ACC112 (cell line): ENCODE data around the gene SLC35F4.

Experiments
- H2AFZ ChIP-seq: fragments of 200-600 bp; sonication (generic); one replicate; pipeline ENCODE4 v1.6.0; 2017; ENCODE audit warnings: antibody characterized with exemption, low read length; ENCODE audit not compliant: unreplicated experiment
- H3K27ac ChIP-seq: fragments of 200-600 bp; sonication (generic); 2 replicates; pipeline ENCODE4 v1.5.1; 2014; ENCODE audit warnings: low read depth, mild to moderate bottlenecking, antibody characterized with exemption, low read length, moderate library complexity
- H3K27me3 ChIP-seq: fragments of 200-600 bp; sonication (generic); 2 replicates; pipeline ENCODE4 v1.6.1; 2014; ENCODE audit warnings: mild to moderate bottlenecking, antibody characterized with exemption, low read length, moderate library complexity, mixed read lengths; ENCODE audit not compliant: insufficient read depth
- H3K36me3 ChIP-seq: fragments of 200-600 bp; sonication (generic); 2 replicates; pipeline ENCODE4 v1.6.1; 2016; ENCODE audit warnings: mild to moderate bottlenecking, antibody characterized with exemption, low read length, moderate library complexity, mixed read lengths; ENCODE audit not compliant: insufficient read depth
- H3K4me1 ChIP-seq: fragments of 200-600 bp; sonication (generic); one replicate; pipeline ENCODE4 v1.6.1; 2016; ENCODE audit warnings: low read length, mixed read lengths; ENCODE audit not compliant: insufficient read depth, unreplicated experiment, control insufficient read depth
- H3K4me3 ChIP-seq: fragments of 200-600 bp; sonication (generic); 2 replicates; pipeline ENCODE4 v1.5.1; 2014; ENCODE audit warnings: mild to moderate bottlenecking, low read depth, low read length
- H3K79me2 ChIP-seq: fragments of 200-600 bp; sonication (generic); one replicate; pipeline ENCODE4 v1.6.0; 2016; ENCODE audit warnings: low read length; ENCODE audit not compliant: control insufficient read depth, unreplicated experiment, insufficient read depth

The SLC35F4 gene

GRCh38 chr14:57809808-57810207 is 56.1 kb downstream of the SLC35F4 start:
- Histone ChIP-seq H3K27ac (no peak overlapping the region), H3K4me3 (no peak overlapping the region), H3K4me1 (no peaks in the 10 kb centered on the region), H3K79me2 (no peaks in the 10 kb centered on the region), H3K36me3 (no peaks in the 10 kb centered on the region), H3K27me3 (no peaks in the 10 kb centered on the region), H2AFZ (no peak overlapping the region)

GRCh38 chr14:57797160-57797559 is 68.7 kb downstream of the SLC35F4 start:
- Histone ChIP-seq H3K27me3 (no peaks in the 10 kb centered on the region), H3K36me3 (no peaks in the 10 kb centered on the region), H3K4me3 (no peak overlapping the region), H2AFZ (no peak overlapping the region), H3K27ac (no peak overlapping the region), H3K4me1 (no peaks in the 10 kb centered on the region), H3K79me2 (no peaks in the 10 kb centered on the region)

- Histone ChIP-seq H3K4me3 (no peak overlapping the region), H3K4me1 (no peaks in the 10 kb centered on the region), H3K36me3 (no peaks in the 10 kb centered on the region), H3K79me2 (no peaks in the 10 kb centered on the region), H2AFZ (no peak overlapping the region), H3K27me3 (no peaks in the 10 kb centered on the region), H3K27ac (no peak overlapping the region)
Measured at GRCh38 chr14:57796556-57796955, 69.3 kb downstream of the SLC35F4 start.

GRCh38 chr14:57785058-57785457 is 80.8 kb downstream of the SLC35F4 start:
- Histone ChIP-seq H3K27me3 (no peaks in the 10 kb centered on the region), H3K4me1 (no peaks in the 10 kb centered on the region), H3K4me3 (no peak overlapping the region), H3K36me3 (no peaks in the 10 kb centered on the region), H3K79me2 (no peaks in the 10 kb centered on the region), H2AFZ (no peak overlapping the region), H3K27ac (no peak overlapping the region)

GRCh38 chr14:57771801-57772200 is 94.1 kb downstream of the SLC35F4 start:
- Histone ChIP-seq H3K79me2 (no peaks in the 10 kb centered on the region), H3K27me3 (peaks cover 9% of the 10 kb centered on the region; the same call in 1 of the 2 replicates), H3K4me3 (no peak overlapping the region), H3K36me3 (no peaks in the 10 kb centered on the region), H3K4me1 (no peaks in the 10 kb centered on the region), H3K27ac (no peak overlapping the region), H2AFZ (no peak overlapping the region)

GRCh38 chr14:57769863-57770523 is 95.9 kb downstream of the SLC35F4 start:
- peaks cover 9% of the 10 kb centered on the region; the same call in 1 of the 2 replicates for H3K27me3 ChIP-seq
- H3K4me3 ChIP-seq: no peak overlapping the region
- H3K79me2 ChIP-seq: no peaks in the 10 kb centered on the region

GRCh38 chr14:57761800-57762199 is 104.1 kb downstream of the SLC35F4 start:
- Histone ChIP-seq H3K4me3 (no peak overlapping the region), H3K27ac (no peak overlapping the region), H3K4me1 (no peaks in the 10 kb centered on the region), H2AFZ (no peak overlapping the region), H3K27me3 (no peaks in the 10 kb centered on the region), H3K79me2 (no peaks in the 10 kb centered on the region), H3K36me3 (no peaks in the 10 kb centered on the region)

More at GRCh38 chr14:57769863-57770523, 95.9 kb downstream of the SLC35F4 start:
- Histone ChIP-seq H3K36me3 (no peaks in the 10 kb centered on the region), H2AFZ (no peak overlapping the region), H3K27ac (no peak overlapping the region), H3K4me1 (no peaks in the 10 kb centered on the region)

GRCh38 chr14:57760896-57761295 is 105.0 kb downstream of the SLC35F4 start:
- Histone ChIP-seq H3K27ac (no peak overlapping the region), H3K36me3 (no peaks in the 10 kb centered on the region), H3K27me3 (no peaks in the 10 kb centered on the region), H3K4me3 (no peak overlapping the region), H3K79me2 (no peaks in the 10 kb centered on the region), H2AFZ (no peak overlapping the region), H3K4me1 (no peaks in the 10 kb centered on the region)

- Histone ChIP-seq H3K79me2 (no peaks in the 10 kb centered on the region), H3K4me1 (no peaks in the 10 kb centered on the region), H3K36me3 (no peaks in the 10 kb centered on the region), H2AFZ (no peak overlapping the region), H3K4me3 (no peak overlapping the region), H3K27me3 (no peaks in the 10 kb centered on the region), H3K27ac (no peak overlapping the region)
Measured at GRCh38 chr14:57755018-57755521, 110.8 kb downstream of the SLC35F4 start.

- Histone ChIP-seq H3K4me1 (peaks cover 5% of the 10 kb centered on the region), H2AFZ (no peak overlapping the region), H3K79me2 (no peaks in the 10 kb centered on the region), H3K4me3 (no peak overlapping the region), H3K27ac (no peak overlapping the region), H3K27me3 (no peaks in the 10 kb centered on the region), H3K36me3 (no peaks in the 10 kb centered on the region)
Measured at GRCh38 chr14:57754527-57754926, 111.4 kb downstream of the SLC35F4 start.

GRCh38 chr14:57753821-57754220 is 112.1 kb downstream of the SLC35F4 start:
- Histone ChIP-seq H2AFZ (no peak overlapping the region), H3K4me1 (peaks cover 11% of the 10 kb centered on the region), H3K27ac (no peak overlapping the region), H3K79me2 (no peaks in the 10 kb centered on the region), H3K27me3 (no peaks in the 10 kb centered on the region), H3K36me3 (no peaks in the 10 kb centered on the region), H3K4me3 (no peak overlapping the region)
